Cardiac muscle cell (in vitro differentiated cells and primary cell): ENCODE results near the gene NIN. TPM values are rescaled to one million over a fixed set of nuclear protein-coding genes. Genes with fewer than 3 reads are reported as not detected.
A peak's percentile ranks its signal among the peaks of the same experiment; 100 is the strongest.

Source experiments
- DNase-seq, 2 donors: peaks; one replicate each; pipeline versions ENCODE4 v3.0.0 to v3.0.0-alpha.2; 2010 to 2017; ENCODE audit warnings: low read depth in 1 of 2, low spot score in 1 of 2
- H3K27ac ChIP-seq: fragments of 200-600 bp; sonication (generic); 2 replicates; pipeline ENCODE4 v1.5.1; 2016
- H3K27me3 ChIP-seq: fragments of 200-600 bp; sonication (generic); 2 replicates; pipeline ENCODE4 v1.6.0; 2016; ENCODE audit warnings: control low read depth
- H3K36me3 ChIP-seq: fragments of 200-600 bp; sonication (generic); 2 replicates; pipeline ENCODE4 v1.5.1; 2016; ENCODE audit warnings: control low read depth
- H3K4me1 ChIP-seq: fragments of 200-600 bp; sonication (generic); 2 replicates; pipeline ENCODE4 v1.8.1; 2017; ENCODE audit warnings: low read depth, mild to moderate bottlenecking, mixed run types
- H3K4me3 ChIP-seq: fragments of 200-600 bp; sonication (generic); 2 replicates; pipeline ENCODE4 v1.5.1; 2016; ENCODE audit warnings: mild to moderate bottlenecking
- H3K9me3 ChIP-seq: fragments of 200-600 bp; sonication (generic); 2 replicates; pipeline ENCODE4 v1.5.1; 2017; ENCODE audit warnings: low read depth, mild to moderate bottlenecking, control low read depth
- CTCF ChIP-seq: IDR thresholded peaks from 2 replicates; pipeline ENCODE4 v1.5.1; 2012; ENCODE audit warnings: low read depth, mild to moderate bottlenecking, low read length
- polyA plus RNA-seq: library from polyadenylated mRNA; unstranded; fragments of >200 nt; fragmentation: Nextera tagmentation; extraction: Ambion mirVana; gene quantifications from 2 replicates; pipeline ENCODE4 v1.2.1, GENCODE V29; 2016
- total RNA-seq: library from RNA; depleted of rRNA; stranded (reverse); fragments of >200 nt; gene quantifications from 2 replicates; pipeline ENCODE4 v1.2.3, GENCODE V29; 2016

NIN gene
- total and polyA plus RNA-seq, 2 experiments from 2014 or later, result 12.1 to 35.5 TPM

- Histone ChIP-seq H3K4me1 (peaks cover 14% of the 10 kb centered on the region), H3K27ac (peak overlapping the region; percentile 64), H3K27me3 (no peaks in the 10 kb centered on the region), H3K36me3 (no peaks in the 10 kb centered on the region), H3K4me3 (no peak overlapping the region), H3K9me3 (no peaks in the 10 kb centered on the region)
- no peak for TF ChIP-seq CTCF
- DNase-seq, result no peak
These were observed 46.1 kb downstream of the NIN start for GRCh38 chr14:50784683-50785456.

- peaks cover 14% of the 10 kb centered on the region for H3K4me1 ChIP-seq
- TF ChIP-seq CTCF, result no peak
- no peaks in the 10 kb centered on the region for H3K27me3 ChIP-seq
- H3K9me3 ChIP-seq, result no peaks in the 10 kb centered on the region
- H3K27ac ChIP-seq, result no peak overlapping the region
- H3K36me3 ChIP-seq, result no peaks in the 10 kb centered on the region
- H3K4me3 ChIP-seq, result no peak overlapping the region
- no peak for DNase-seq
These were observed 47.4 kb downstream of the NIN start for GRCh38 chr14:50783563-50783962.

GRCh38 chr14:50780393-50780792 lies 50.6 kb downstream of the NIN start:
- Histone ChIP-seq H3K4me1 (peaks cover 11% of the 10 kb centered on the region), H3K27me3 (no peaks in the 10 kb centered on the region), H3K4me3 (no peak overlapping the region), H3K27ac (no peak overlapping the region), H3K9me3 (no peaks in the 10 kb centered on the region), H3K36me3 (no peaks in the 10 kb centered on the region)
- no peak for DNase-seq
- TF ChIP-seq CTCF, result no peak

GRCh38 chr14:50778721-50779483 lies 52.1 kb downstream of the NIN start:
- Histone ChIP-seq H3K36me3 (no peaks in the 10 kb centered on the region), H3K9me3 (no peaks in the 10 kb centered on the region), H3K4me1 (peaks cover 4% of the 10 kb centered on the region), H3K4me3 (no peak overlapping the region), H3K27me3 (no peaks in the 10 kb centered on the region), H3K27ac (no peak overlapping the region)
- no peak for DNase-seq
- TF ChIP-seq CTCF, result no peak

- H3K9me3 ChIP-seq, result no peaks in the 10 kb centered on the region
- no peak overlapping the region for H3K27ac ChIP-seq
- peaks cover 6% of the 10 kb centered on the region for H3K36me3 ChIP-seq
- no peaks in the 10 kb centered on the region for H3K27me3 ChIP-seq
- no peak for DNase-seq
- peaks cover 4% of the 10 kb centered on the region for H3K4me1 ChIP-seq
- no peak for TF ChIP-seq CTCF
- H3K4me3 ChIP-seq, result no peak overlapping the region
These were observed 54.4 kb downstream of the NIN start for GRCh38 chr14:50776522-50776921.
